Panc1 (cell line): ENCODE measurements around the gene EEF1E1. TPM values are rescaled to one million over a fixed set of nuclear protein-coding genes. Genes with fewer than 3 reads are reported as not detected.

Source experiments
- ATAC-seq: fragments of 200-7000 bp; cut with Tn5 transposase; 2 replicates; pipeline ENCODE4 v1.9.1; 2020; ENCODE audit warnings: mild to moderate bottlenecking, moderate library complexity
- BruUV-seq: library from RNA; stranded (reverse); fragments of 400-500 nt; replicated peaks from 2 replicates; lab custom pipeline; 2021; lab: Mats Ljungman, UMichigan
- CTCF ChIA-PET: fragments of 300-600 bp; sonication (Branson Sonifier 250); formaldehyde crosslinking; loops from one replicate; lab custom pipeline; 2022; ENCODE audit warnings: antibody characterized with exemption; lab: Charles Lee
- POLR2A ChIA-PET: fragments of 300-600 bp; sonication (Branson Sonifier 250); formaldehyde crosslinking; loops from one replicate; lab custom pipeline; 2022; ENCODE audit warnings: antibody characterized with exemption; lab: Charles Lee
- DNase-seq: peaks from one replicate; pipeline ENCODE4 v3.0.0-alpha.2; 2010; ENCODE audit warnings: low read depth, low spot score
- H3K27ac ChIP-seq: 2 replicates; pipeline ENCODE4 v1.5.1; 2011; ENCODE audit warnings: mild to moderate bottlenecking, low read length, inconsistent platforms
- H3K27me3 ChIP-seq: fragments of 200-500 bp; sonication (Bioruptor generic); 2 replicates; pipeline ENCODE4 v1.6.0; 2014; ENCODE audit warnings: low read length, inconsistent platforms; ENCODE audit not compliant: control insufficient read depth, insufficient read depth
- H3K36me3 ChIP-seq: fragments of 200-500 bp; sonication (Bioruptor generic); 2 replicates; pipeline ENCODE4 v1.5.1; 2014; ENCODE audit warnings: inconsistent platforms, mild to moderate bottlenecking, low read length, moderate library complexity; ENCODE audit not compliant: control insufficient read depth, insufficient read depth
- H3K4me1 ChIP-seq: 2 replicates; pipeline ENCODE4 v1.5.1; 2011; ENCODE audit warnings: inconsistent platforms, mild to moderate bottlenecking, low read length, moderate library complexity; ENCODE audit not compliant: control insufficient read depth, insufficient read depth
- H3K4me3 ChIP-seq, 2 experiments: 2 replicates each; pipeline ENCODE4 v1.5.1; 2011 to 2012; ENCODE audit warnings: low read depth in 2 of 2, low read length in 2 of 2, mild to moderate bottlenecking in 2 of 2, inconsistent platforms in 1 of 2, moderate library complexity in 1 of 2
- H3K9me3 ChIP-seq: fragments of 200-500 bp; sonication (Bioruptor generic); 2 replicates; pipeline ENCODE4 v1.5.1; 2014; ENCODE audit warnings: low read depth, mild to moderate bottlenecking, inconsistent platforms, low read length, moderate library complexity; ENCODE audit not compliant: control insufficient read depth, insufficient read depth
- POLR2AphosphoS5 ChIP-seq: IDR thresholded peaks from 2 replicates; pipeline ENCODE4 v1.6.1; 2012; ENCODE audit warnings: mild to moderate bottlenecking, low read depth, low read length, moderate library complexity
- in situ Hi-C: cut with HindIII; loops from 2 replicates; pipeline ENCODE4 v1.10.0; 2016; ENCODE audit warnings: low sequenced_read_pairs, low pct_unique_long_range_greater_than_20kb
- intact Hi-C: fragments of 100-400 bp; cut with micrococcal nuclease; formaldehyde crosslinking; loops from one replicate; pipeline ENCODE4 v1.10.0; 2022; ENCODE audit not compliant: unreplicated experiment
- total RNA-seq: library from RNA; stranded (reverse); gene quantifications from one replicate; pipeline ENCODE4 v1.2.1, GENCODE V29; 2021; ENCODE audit not compliant: unreplicated experiment

EEF1E1 gene
- total RNA-seq, 1 experiment from 2014 or later: 59.5 TPM

DNA sequence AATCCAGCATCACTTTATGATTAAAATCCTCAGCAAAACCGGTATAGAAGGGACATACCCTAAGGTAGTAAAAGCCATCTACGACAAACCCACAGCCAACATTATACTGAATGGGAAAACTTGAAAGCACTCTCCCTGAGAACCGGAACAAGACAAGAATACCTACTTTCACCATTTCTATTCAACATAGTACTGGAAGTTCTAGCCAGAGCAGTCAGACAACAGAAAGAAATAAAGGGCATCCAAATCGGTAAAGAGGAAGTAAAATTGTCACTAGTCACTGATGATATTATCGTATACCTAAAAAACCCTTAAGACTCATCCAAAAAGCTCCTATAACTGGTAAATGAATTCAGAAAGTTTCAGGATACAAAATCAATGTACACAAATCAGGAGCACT, 71.4 kb downstream of the EEF1E1 start:
- intact Hi-C loops (no loop called here), in situ Hi-C loops (no loop called here)
- H3K4me1 ChIP-seq: no peaks in the 10 kb centered on the region
- H3K9me3 ChIP-seq: no peaks in the 10 kb centered on the region
- no peak overlapping the region for H3K27ac ChIP-seq
- no peaks in the 10 kb centered on the region for H3K36me3 ChIP-seq
- DNase-seq: no peak
- no peak for ATAC-seq
- no peak overlapping the region for H3K4me3 ChIP-seq
- ChIA-PET CTCF (no interaction called here), POLR2A (no interaction called here)
- no TSS peak for BruUV-seq
- H3K27me3 ChIP-seq: no peaks in the 10 kb centered on the region
- TF ChIP-seq POLR2AphosphoS5: no peak

Other genes starting within 250 kb of the EEF1E1 start
- gene TXNDC5, start 191.8 kb downstream of the EEF1E1 start, total RNA-seq: 177 TPM
- gene BLOC1S5, start 38.2 kb downstream of the EEF1E1 start, total RNA-seq: 11.8 TPM